Lower leg skin (tissue), 3 donors: ENCODE data around the gene ZNF32.

Experiments
- POLR2A ChIP-seq, 2 donors: fragments of 450-650 bp; IDR thresholded peaks; one replicate each; pipeline ENCODE4 v1.6.1; 2016 to 2017; ENCODE audit warnings: antibody characterized with exemption in 2 of 2, mild to moderate bottlenecking in 1 of 2, moderate library complexity in 1 of 2
- TF ChIP-seq, protein P1 (sequence below), 3 donors: fragments of 450-650 bp; IDR thresholded peaks; one replicate each; pipeline ENCODE4 v1.5.1; 2016; ENCODE audit warnings: antibody characterized with exemption in 3 of 3, mild to moderate bottlenecking in 3 of 3, moderate library complexity in 2 of 3

DNA sequence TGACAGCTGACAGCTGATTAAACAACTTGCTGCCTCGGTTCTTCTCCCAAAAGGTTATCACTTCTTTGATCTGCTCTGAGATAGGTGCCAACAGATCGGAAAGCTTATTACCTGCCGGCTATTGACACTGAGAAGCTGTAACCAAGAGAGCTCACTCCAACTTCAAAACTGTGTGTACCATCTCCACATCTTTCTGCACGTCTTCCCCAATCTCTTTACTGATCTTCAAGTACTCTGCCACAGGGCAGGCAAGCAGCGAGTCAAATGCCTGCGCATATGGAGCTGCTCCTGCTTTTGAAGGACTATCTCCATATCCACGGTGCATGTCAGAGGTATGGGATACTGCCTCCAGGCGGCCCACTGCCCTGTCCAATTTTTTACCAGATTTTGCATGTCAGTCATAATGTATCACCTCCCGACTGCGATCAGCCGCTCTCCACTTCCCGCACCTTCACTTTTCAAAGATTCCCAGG is 42.8 kb downstream of the ZNF32 start:
- TF ChIP-seq, protein P1, sequence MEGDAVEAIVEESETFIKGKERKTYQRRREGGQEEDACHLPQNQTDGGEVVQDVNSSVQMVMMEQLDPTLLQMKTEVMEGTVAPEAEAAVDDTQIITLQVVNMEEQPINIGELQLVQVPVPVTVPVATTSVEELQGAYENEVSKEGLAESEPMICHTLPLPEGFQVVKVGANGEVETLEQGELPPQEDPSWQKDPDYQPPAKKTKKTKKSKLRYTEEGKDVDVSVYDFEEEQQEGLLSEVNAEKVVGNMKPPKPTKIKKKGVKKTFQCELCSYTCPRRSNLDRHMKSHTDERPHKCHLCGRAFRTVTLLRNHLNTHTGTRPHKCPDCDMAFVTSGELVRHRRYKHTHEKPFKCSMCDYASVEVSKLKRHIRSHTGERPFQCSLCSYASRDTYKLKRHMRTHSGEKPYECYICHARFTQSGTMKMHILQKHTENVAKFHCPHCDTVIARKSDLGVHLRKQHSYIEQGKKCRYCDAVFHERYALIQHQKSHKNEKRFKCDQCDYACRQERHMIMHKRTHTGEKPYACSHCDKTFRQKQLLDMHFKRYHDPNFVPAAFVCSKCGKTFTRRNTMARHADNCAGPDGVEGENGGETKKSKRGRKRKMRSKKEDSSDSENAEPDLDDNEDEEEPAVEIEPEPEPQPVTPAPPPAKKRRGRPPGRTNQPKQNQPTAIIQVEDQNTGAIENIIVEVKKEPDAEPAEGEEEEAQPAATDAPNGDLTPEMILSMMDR (IDR thresholded peaks at IDR 0.05): no peak
- TF ChIP-seq POLR2A (IDR thresholded peaks at IDR 0.05): no peak
